Thyroid gland (tissue), 4 donors: Measurements from ENCODE around the gene ENAH. TPM values are rescaled to one million over a fixed set of nuclear protein-coding genes. Genes with fewer than 3 reads are reported as not detected.

Source experiments
- DNase-seq, 2 donors: peaks; one replicate each; pipeline ENCODE4 v3.0.0-alpha.2; 2019
- H3K27ac ChIP-seq, 3 donors: fragments of 200-600 bp; sonication (generic); 1 replicate in 2 of 3; 2 replicates in 1 of 3; pipeline ENCODE4 v1.5.1; 2016 to 2019; ENCODE audit warnings: mild to moderate bottlenecking in 1 of 3, moderate library complexity in 1 of 3
- H3K27me3 ChIP-seq: fragments of 200-600 bp; sonication (generic); one replicate; pipeline ENCODE4 v1.5.1; 2019
- H3K36me3 ChIP-seq, 2 donors: fragments of 200-600 bp; sonication (generic); one replicate each; pipeline ENCODE4 v1.5.1; 2016 to 2019
- H3K4me1 ChIP-seq, 2 donors: fragments of 200-600 bp; sonication (generic); one replicate each; pipeline ENCODE4 v1.5.1; 2017 to 2019
- H3K4me3 ChIP-seq, 3 donors: fragments of 200-600 bp; sonication (generic); replicated peaks in 1 of 3; 1 replicate in 2 of 3; 2 replicates in 1 of 3; pipeline ENCODE4 v1.5.1; 2016; ENCODE audit warnings: mild to moderate bottlenecking in 1 of 3
- H3K9me3 ChIP-seq: fragments of 200-600 bp; sonication (generic); one replicate; pipeline ENCODE4 v1.5.1; 2017
- CTCF ChIP-seq, 6 experiments: fragments of 200-600 bp in 3 of 6; fragments of 450-650 bp in 3 of 6; sonication (generic) in 3 of 6; IDR thresholded peaks; one replicate each; pipeline ENCODE4 v1.5.1; 2016 to 2019; ENCODE audit warnings: antibody characterized with exemption in 6 of 6, mild to moderate bottlenecking in 2 of 6, inconsistent platforms in 1 of 6, moderate library complexity in 1 of 6
- POLR2A ChIP-seq, 2 donors: fragments of 450-650 bp; IDR thresholded peaks; one replicate each; pipeline ENCODE4 v1.6.1; 2017; ENCODE audit warnings: antibody characterized with exemption in 2 of 2, mild to moderate bottlenecking in 2 of 2, moderate library complexity in 1 of 2
- WGBS, 2 donors: methylation state at CpG; one replicate each; pipeline ENCODE4 v1.1.5; 2017; 5-methylcytosine and 5-hydroxymethylcytosine counted together
- intact Hi-C: fragments of 100-400 bp; cut with DNase I; formaldehyde crosslinking; loops from one replicate; pipeline ENCODE4 v1.15.1; 2023
- total RNA-seq, 4 donors: library from RNA; depleted of rRNA; stranded (reverse); fragments of >200 nt; gene quantifications; one replicate each; pipeline ENCODE4 v1.2.3, GENCODE V29; 2016

The ENAH gene
- total RNA-seq, 4 donors from 2014 or later, result 24.5 to 31.4 (median 28.5) TPM

DNA sequence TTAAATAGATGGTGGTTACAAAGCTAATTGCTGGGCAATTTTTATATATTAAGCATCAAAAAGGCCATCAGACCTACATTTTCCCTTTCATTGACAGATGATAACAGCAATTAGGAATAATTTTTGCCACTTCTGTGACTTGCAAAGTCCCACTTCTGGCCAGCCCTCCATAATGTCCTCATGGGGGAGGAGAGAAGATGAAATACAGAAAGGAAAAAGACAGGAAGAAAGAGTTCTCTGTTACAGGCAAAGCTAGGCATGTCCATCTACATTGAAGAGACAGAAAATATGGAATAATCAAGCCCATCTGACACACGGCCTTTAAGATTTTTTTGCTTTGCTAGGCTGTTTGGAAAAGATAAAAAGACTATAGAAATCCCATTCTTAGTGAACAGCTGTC is 108.0 kb downstream of the ENAH start:
- DNase-seq, result no peak
- intact Hi-C loops, result no loop called here
- TF ChIP-seq CTCF (IDR thresholded peaks at IDR 0.05), result no peak
- no peak for TF ChIP-seq POLR2A (IDR thresholded peaks at IDR 0.05)
- H3K9me3 ChIP-seq, result no peaks in the 10 kb centered on the region
- no peak overlapping the region for H3K4me3 ChIP-seq
- H3K27me3 ChIP-seq, result no peaks in the 10 kb centered on the region
- no peaks in the 10 kb centered on the region for H3K36me3 ChIP-seq
- H3K4me1 ChIP-seq, result no peaks in the 10 kb centered on the region
- no peak overlapping the region for H3K27ac ChIP-seq
- WGBS, 2 donors, result 85 to 93% methylated on average over 1 of the region's 1 CpG

GRCh38 chr1:225544263-225544662 is 108.7 kb downstream of the ENAH start:
- Histone ChIP-seq H3K36me3 (no peaks in the 10 kb centered on the region), H3K4me1 (no peaks in the 10 kb centered on the region), H3K9me3 (no peaks in the 10 kb centered on the region), H3K4me3 (no peak overlapping the region), H3K27me3 (no peaks in the 10 kb centered on the region), H3K27ac (no peak overlapping the region)
- DNase-seq, result no peak
- WGBS, 2 donors, result 84 to 89% methylated on average over 1 of the region's 1 CpG
- TF ChIP-seq CTCF (IDR thresholded peaks at IDR 0.05) (no peak), POLR2A (IDR thresholded peaks at IDR 0.05) (no peak)
- intact Hi-C loops, result no loop called here

GRCh38 chr1:225543350-225543749 is 109.6 kb downstream of the ENAH start:
- H3K9me3 ChIP-seq, result no peaks in the 10 kb centered on the region
- H3K27ac ChIP-seq, result no peak overlapping the region
- intact Hi-C loops, result no loop called here
- no peak for DNase-seq
- H3K4me1 ChIP-seq, result no peaks in the 10 kb centered on the region
- no peaks in the 10 kb centered on the region for H3K36me3 ChIP-seq
- H3K27me3 ChIP-seq, result no peaks in the 10 kb centered on the region
- H3K4me3 ChIP-seq, result no peak overlapping the region
- TF ChIP-seq CTCF (IDR thresholded peaks at IDR 0.05), result no peak
- TF ChIP-seq POLR2A (IDR thresholded peaks at IDR 0.05), result no peak

DNA sequence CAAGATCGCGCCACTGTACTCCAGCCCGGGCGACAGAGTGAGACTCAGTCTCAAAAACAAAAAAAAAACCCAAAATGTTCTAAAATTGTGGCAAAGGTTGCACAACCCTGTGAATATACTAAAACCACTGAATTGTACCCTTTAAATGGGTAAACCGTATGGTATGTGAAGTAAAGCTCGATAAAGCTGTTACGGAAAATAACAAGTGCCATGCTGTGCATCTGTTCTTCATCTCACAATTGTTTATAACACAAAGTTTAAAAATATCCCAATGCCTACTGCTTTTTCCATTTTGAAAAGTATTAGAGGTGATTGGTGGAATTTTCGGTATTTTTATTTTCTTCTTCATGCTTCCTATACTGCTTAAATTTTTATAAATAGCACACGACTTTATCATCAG is 111.5 kb downstream of the ENAH start:
- H3K9me3 ChIP-seq, result no peaks in the 10 kb centered on the region
- intact Hi-C loops, result no loop called here
- no peak overlapping the region for H3K27ac ChIP-seq
- H3K27me3 ChIP-seq, result no peaks in the 10 kb centered on the region
- no peak for DNase-seq
- H3K4me3 ChIP-seq, result no peak overlapping the region
- H3K36me3 ChIP-seq, result no peaks in the 10 kb centered on the region
- 89% methylated on average over 9 of the region's 9 CpGs for WGBS, 2 donors
- no peaks in the 10 kb centered on the region for H3K4me1 ChIP-seq
- TF ChIP-seq POLR2A (IDR thresholded peaks at IDR 0.05), result no peak
- TF ChIP-seq CTCF (IDR thresholded peaks at IDR 0.05), result no peak

- no peaks in the 10 kb centered on the region for H3K4me1 ChIP-seq
Measured at GRCh38 chr1:225539575-225539974, 113.3 kb downstream of the ENAH start.

More at GRCh38 chr1:225539575-225539974, 113.3 kb downstream of the ENAH start:
- TF ChIP-seq CTCF (IDR thresholded peaks at IDR 0.05), result no peak
- TF ChIP-seq POLR2A (IDR thresholded peaks at IDR 0.05), result no peak
- Histone ChIP-seq H3K27me3 (no peaks in the 10 kb centered on the region), H3K27ac (no peak overlapping the region), H3K4me3 (no peak overlapping the region), H3K36me3 (no peaks in the 10 kb centered on the region), H3K9me3 (no peaks in the 10 kb centered on the region)
- DNase-seq, result no peak
- WGBS, 2 donors, result 94 to 97% methylated on average over 4 of the region's 4 CpGs
- intact Hi-C loops, result no loop called here
